CD14-positive monocyte (primary cell): ENCODE measurements around the gene SH2D4B. TPM values are rescaled to one million over a fixed set of nuclear protein-coding genes. Genes with fewer than 3 reads are reported as not detected.

Experiments
- DNase-seq, 3 donors: peaks; one replicate each; pipeline ENCODE4 v3.0.0-alpha.2; 2011 to 2022
- H2AFZ ChIP-seq: 2 replicates; pipeline ENCODE4 v1.6.0; 2012; ENCODE audit warnings: mild to moderate bottlenecking, low read depth, low read length, inconsistent platforms; ENCODE audit not compliant: insufficient read depth, poor library complexity, severe bottlenecking
- H3K27ac ChIP-seq, 2 donors: 1 replicate in 1 of 2; 2 replicates in 1 of 2; pipeline ENCODE4 v1.5.1; 2012 to 2013; ENCODE audit warnings: low read length in 2 of 2, control low read depth in 1 of 2, inconsistent platforms in 1 of 2, low read depth in 1 of 2, mild to moderate bottlenecking in 1 of 2
- H3K27me3 ChIP-seq, 2 donors: one replicate each; pipeline versions ENCODE4 v1.6.0 to v1.6.1; 2011 to 2013; ENCODE audit warnings: low read length in 2 of 2; ENCODE audit not compliant: control insufficient read depth in 2 of 2, insufficient read depth in 2 of 2
- H3K36me3 ChIP-seq, 2 donors: replicated peaks in 1 of 2; 1 replicate in 1 of 2; 2 replicates in 1 of 2; pipeline versions ENCODE4 v1.5.1 to v1.6.1; 2012 to 2013; ENCODE audit warnings: low read length in 2 of 2, control low read depth in 1 of 2, inconsistent platforms in 1 of 2, mild to moderate bottlenecking in 1 of 2; ENCODE audit not compliant: insufficient read depth in 2 of 2, control insufficient read depth in 1 of 2
- H3K4me1 ChIP-seq, 2 donors: 1 replicate in 1 of 2; 2 replicates in 1 of 2; pipeline versions ENCODE4 v1.5.1 to v1.6.1; 2012 to 2013; ENCODE audit warnings: low read length in 2 of 2, control low read depth in 1 of 2, inconsistent platforms in 1 of 2, mild to moderate bottlenecking in 1 of 2, moderate library complexity in 1 of 2; ENCODE audit not compliant: insufficient read depth in 2 of 2, control insufficient read depth in 1 of 2
- H3K4me2 ChIP-seq: replicated peaks from 2 replicates; pipeline ENCODE3; 2012; ENCODE audit warnings: low read length, moderate library complexity, mild to moderate bottlenecking; ENCODE audit not compliant: poor library complexity, severe bottlenecking; ENCODE audit errors: extremely low read depth
- H3K4me3 ChIP-seq, 3 experiments: fragments of 200-600 bp in 1 of 3; sonication (generic) in 1 of 3; replicated peaks in 1 of 3; 1 replicate in 2 of 3; 2 replicates in 1 of 3; pipeline ENCODE4 v1.5.1; 2011 to 2013; ENCODE audit warnings: low read length in 3 of 3, mild to moderate bottlenecking in 3 of 3, control low read depth in 2 of 3, low read depth in 2 of 3, inconsistent platforms in 1 of 3, moderate library complexity in 1 of 3
- H3K79me2 ChIP-seq: 2 replicates; pipeline ENCODE4 v1.6.0; 2012; ENCODE audit warnings: mild to moderate bottlenecking, control low read depth, inconsistent platforms, low read length, moderate library complexity; ENCODE audit not compliant: insufficient read depth
- H3K9ac ChIP-seq: 2 replicates; pipeline ENCODE4 v1.6.0; 2017; ENCODE audit warnings: low read length, mild to moderate bottlenecking; ENCODE audit not compliant: insufficient read depth, poor library complexity, severe bottlenecking
- H3K9me3 ChIP-seq, 2 donors: replicated peaks in 1 of 2; 1 replicate in 1 of 2; 2 replicates in 1 of 2; pipeline versions ENCODE4 v1.5.1 to v1.6.1; 2012 to 2013; ENCODE audit warnings: low read length in 2 of 2, control low read depth in 1 of 2; ENCODE audit not compliant: control insufficient read depth in 1 of 2, insufficient read depth in 1 of 2
- H4K20me1 ChIP-seq: 2 replicates; pipeline ENCODE4 v1.6.0; 2012; ENCODE audit warnings: mild to moderate bottlenecking, low read length, control low read depth, moderate library complexity; ENCODE audit not compliant: insufficient read depth
- H3K27ac Mint-ChIP-seq, 7 donors: one replicate each; pipeline ENCODE4 v1.8.0; 2020; ENCODE audit warnings: mild to moderate bottlenecking in 7 of 7, mixed read lengths in 7 of 7, moderate library complexity in 6 of 7, inconsistent platforms in 2 of 7
- H3K27me3 Mint-ChIP-seq, 3 donors: one replicate each; pipeline ENCODE4 v1.8.0; 2021 to 2022; ENCODE audit warnings: low read depth in 3 of 3, mild to moderate bottlenecking in 3 of 3, mixed read lengths in 3 of 3, moderate library complexity in 3 of 3, inconsistent platforms in 1 of 3
- H3K36me3 Mint-ChIP-seq, 2 donors: one replicate each; pipeline ENCODE4 v1.8.0; 2020; ENCODE audit warnings: mixed read lengths in 2 of 2, inconsistent platforms in 1 of 2, mild to moderate bottlenecking in 1 of 2
- H3K4me1 Mint-ChIP-seq: one replicate; pipeline ENCODE4 v1.8.0; 2020; ENCODE audit warnings: mild to moderate bottlenecking, mixed read lengths
- H3K4me3 Mint-ChIP-seq, 2 donors: one replicate each; pipeline ENCODE4 v1.8.0; 2020; ENCODE audit warnings: mild to moderate bottlenecking in 2 of 2, mixed read lengths in 2 of 2, moderate library complexity in 1 of 2
- H3K9me3 Mint-ChIP-seq, 7 donors: one replicate each; pipeline ENCODE4 v1.8.0; 2020 to 2022; ENCODE audit warnings: mixed read lengths in 7 of 7, mild to moderate bottlenecking in 6 of 7, moderate library complexity in 6 of 7, inconsistent platforms in 2 of 7
- CTCF ChIP-seq: fragments of 200-600 bp; IDR thresholded peaks from one replicate; pipeline ENCODE4 v1.8.0; 2022; ENCODE audit warnings: antibody characterized with exemption, mild to moderate bottlenecking
- WGBS: methylation state at CpG from one replicate; pipeline ENCODE4 v1.1.5; 2013; ENCODE audit warnings: missing lambda C conversion rate; ENCODE audit not compliant: insufficient coverage; 5-methylcytosine and 5-hydroxymethylcytosine counted together
- intact Hi-C, 2 donors: fragments of 100-400 bp; cut with micrococcal nuclease; formaldehyde crosslinking; loops; one replicate each; pipeline versions ENCODE4 v1.15.0 to v1.15.1; 2023
- polyA plus RNA-seq, 3 donors: library from polyadenylated mRNA; depleted of rRNA in 1 of 3; unstranded in 2 of 3; stranded (reverse) in 1 of 3; fragments of 300-500 nt in 2 of 3; fragments of >200 nt in 1 of 3; fragmentation: Illumina TruSeq in 2 of 3; gene quantifications; 1 replicate in 2 of 3; 2 replicates in 1 of 3; pipeline ENCODE4 v1.2.3, GENCODE V29; 2012 to 2021

Gene SH2D4B
- polyA plus RNA-seq, 3 donors, result 0.01 TPM; not detected in 2

- Histone ChIP-seq H3K4me3 (no peak overlapping the region), H3K36me3 (no peaks in the 10 kb centered on the region), H3K9ac (no peak overlapping the region), H3K4me2 (no peak overlapping the region), H3K79me2 (no peaks in the 10 kb centered on the region), H3K27ac (no peak overlapping the region), H4K20me1 (no peaks in the 10 kb centered on the region), H3K4me1 (peaks cover 0 to 6% of the 10 kb centered on the region in 2 donors), H2AFZ (no peak overlapping the region), H3K27me3 (no peaks in the 10 kb centered on the region), H3K9me3 (no peaks in the 10 kb centered on the region)
- peaks cover 0 to 2% (median 2%) of the 10 kb centered on the region in 7 donors for H3K9me3 Mint-ChIP-seq
- no peak overlapping the region for H3K27ac Mint-ChIP-seq
- H3K27me3 Mint-ChIP-seq, result peaks cover 7 to 10% (median 8%) of the 10 kb centered on the region in 3 donors
- WGBS, result 74% methylated on average over 10 of the region's 12 CpGs
- H3K4me1 Mint-ChIP-seq, result peaks cover 12% of the 10 kb centered on the region
- DNase-seq, result no peak
- intact Hi-C loops, result no loop called here
- no peak for TF ChIP-seq CTCF
- no peak overlapping the region for H3K4me3 Mint-ChIP-seq
- no peaks in the 10 kb centered on the region for H3K36me3 Mint-ChIP-seq
These were observed 6.7 kb downstream of the SH2D4B start for GRCh38 chr10:80544316-80544953.

DNA sequence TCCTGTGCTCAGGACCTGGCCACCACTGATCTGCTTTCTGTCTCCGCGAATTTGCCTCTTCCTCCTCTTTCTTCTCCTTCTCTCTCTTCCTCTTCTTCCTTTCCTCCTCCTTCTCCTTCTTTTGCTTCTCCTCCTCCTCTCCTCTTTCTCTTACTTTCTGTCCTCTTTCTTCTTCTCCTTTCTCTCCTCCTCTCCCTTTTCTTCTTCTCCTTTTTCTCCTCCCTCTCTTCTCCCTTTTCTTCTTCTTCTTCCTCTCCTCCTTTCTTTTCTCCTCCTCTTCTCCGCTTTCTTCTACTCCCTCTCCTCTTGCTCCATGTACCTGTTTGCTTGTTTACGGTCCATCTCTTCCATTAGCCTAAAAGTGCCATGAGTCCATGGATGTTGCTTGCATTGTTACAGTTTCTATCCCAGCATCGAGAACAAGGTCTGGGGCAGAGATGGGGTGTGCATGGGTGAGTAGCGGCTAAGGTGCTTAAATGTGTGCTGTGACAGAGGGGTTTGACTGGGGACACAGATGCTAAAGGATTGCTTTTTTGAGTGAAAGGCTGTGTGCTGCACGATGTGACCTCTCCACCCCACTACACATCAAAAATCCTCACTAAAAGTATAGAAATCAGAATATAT is 7.7 kb downstream of the SH2D4B start:
- H3K9me3 Mint-ChIP-seq, result peaks cover 0 to 2% (median 2%) of the 10 kb centered on the region in 7 donors
- Histone ChIP-seq H3K4me1 (peaks cover 0 to 6% of the 10 kb centered on the region in 2 donors), H3K36me3 (no peaks in the 10 kb centered on the region), H3K27ac (no peak overlapping the region), H2AFZ (no peak overlapping the region), H3K9me3 (no peaks in the 10 kb centered on the region), H3K27me3 (no peaks in the 10 kb centered on the region), H3K9ac (no peak overlapping the region), H3K79me2 (no peaks in the 10 kb centered on the region), H3K4me2 (no peak overlapping the region), H3K4me3 (no peak overlapping the region), H4K20me1 (no peaks in the 10 kb centered on the region)
- H3K4me3 Mint-ChIP-seq, result no peak overlapping the region
- H3K36me3 Mint-ChIP-seq, result no peaks in the 10 kb centered on the region
- no peak for DNase-seq
- H3K27ac Mint-ChIP-seq, result no peak overlapping the region
- TF ChIP-seq CTCF, result no peak
- intact Hi-C loops, result no loop called here
- 82% methylated on average over 3 of the region's 7 CpGs for WGBS
- H3K4me1 Mint-ChIP-seq, result peaks cover 12% of the 10 kb centered on the region
- H3K27me3 Mint-ChIP-seq, result peaks cover 7 to 10% (median 8%) of the 10 kb centered on the region in 3 donors
